Brain pericyte (primary cell): ENCODE data around the gene ZBTB7A.

Source experiments
- DNase-seq: peaks from one replicate; pipeline ENCODE4 v3.0.0-alpha.2; 2012; ENCODE audit warnings: low read depth, low spot score

The ZBTB7A gene

DNA sequence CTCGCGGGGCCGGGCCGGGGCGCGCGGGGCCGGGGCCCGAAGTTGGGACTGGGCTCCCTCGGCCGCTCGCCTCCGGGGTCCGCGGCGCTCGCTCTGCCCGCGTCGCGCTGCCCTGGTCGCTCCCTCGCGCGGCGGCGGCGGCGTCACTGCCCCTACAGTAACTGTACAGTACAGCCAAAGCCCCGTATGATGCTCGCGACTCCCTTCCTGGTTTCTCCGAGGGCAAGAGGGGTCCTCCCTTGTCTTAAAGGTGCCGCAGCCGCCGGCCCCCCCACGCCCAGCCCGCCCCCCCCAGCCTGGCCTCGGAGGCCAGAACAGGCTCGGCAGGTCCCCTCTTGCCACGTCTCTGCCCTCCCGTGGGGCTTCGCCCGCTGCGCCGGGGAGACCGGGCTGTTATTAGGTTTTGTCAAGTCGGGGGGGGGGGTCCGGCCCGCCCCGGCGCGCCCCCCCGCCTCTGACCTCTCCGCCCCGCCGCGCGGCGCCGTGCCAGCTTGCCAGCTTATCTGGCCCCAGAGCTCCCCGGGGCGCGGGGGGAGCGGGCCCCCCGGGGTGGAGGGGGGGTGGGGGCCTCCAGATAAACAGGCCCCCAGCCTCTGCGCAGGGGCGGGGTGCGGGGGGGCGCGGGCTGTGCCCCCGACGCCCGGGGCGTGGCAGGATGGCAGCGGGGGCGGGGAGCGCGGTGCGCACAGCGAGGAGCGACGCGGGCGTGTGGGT, at the start of gene ZBTB7A:
Gene ZBTB7A, minus strand, starts transcription at position 218 of the 714 bp plus-strand sequence. CDS start 11,667 bp downstream, outside the sequence.
- DNase-seq = no peak

DNA sequence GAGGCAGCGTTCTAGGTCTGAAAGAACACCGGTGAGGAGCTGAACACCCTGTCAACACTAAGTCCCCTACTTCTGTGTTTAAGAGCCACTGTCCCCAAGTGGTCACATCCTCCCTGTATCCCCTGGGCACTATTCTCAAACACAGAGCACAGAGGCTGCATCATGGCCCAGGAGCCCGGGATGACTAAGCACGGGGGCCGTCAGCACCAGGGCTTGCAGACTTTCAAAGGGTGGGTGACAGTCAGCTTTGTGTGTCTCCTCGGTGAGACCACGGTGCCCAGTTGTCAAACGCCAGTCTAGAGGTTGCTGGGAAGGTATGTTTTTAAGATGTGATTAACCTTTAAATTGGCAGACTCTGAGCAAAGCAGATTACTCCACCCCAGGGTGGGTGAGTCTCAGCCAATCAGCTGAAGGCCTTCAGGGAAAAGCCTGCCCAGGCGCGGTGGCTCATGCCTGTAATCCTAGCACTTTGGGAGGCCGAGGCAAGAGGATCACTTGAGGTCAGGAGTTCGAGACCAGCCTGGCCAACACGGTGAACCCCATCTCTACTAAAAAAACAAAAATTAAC, 49.2 kb upstream of the ZBTB7A start:
- no peak for DNase-seq

DNA sequence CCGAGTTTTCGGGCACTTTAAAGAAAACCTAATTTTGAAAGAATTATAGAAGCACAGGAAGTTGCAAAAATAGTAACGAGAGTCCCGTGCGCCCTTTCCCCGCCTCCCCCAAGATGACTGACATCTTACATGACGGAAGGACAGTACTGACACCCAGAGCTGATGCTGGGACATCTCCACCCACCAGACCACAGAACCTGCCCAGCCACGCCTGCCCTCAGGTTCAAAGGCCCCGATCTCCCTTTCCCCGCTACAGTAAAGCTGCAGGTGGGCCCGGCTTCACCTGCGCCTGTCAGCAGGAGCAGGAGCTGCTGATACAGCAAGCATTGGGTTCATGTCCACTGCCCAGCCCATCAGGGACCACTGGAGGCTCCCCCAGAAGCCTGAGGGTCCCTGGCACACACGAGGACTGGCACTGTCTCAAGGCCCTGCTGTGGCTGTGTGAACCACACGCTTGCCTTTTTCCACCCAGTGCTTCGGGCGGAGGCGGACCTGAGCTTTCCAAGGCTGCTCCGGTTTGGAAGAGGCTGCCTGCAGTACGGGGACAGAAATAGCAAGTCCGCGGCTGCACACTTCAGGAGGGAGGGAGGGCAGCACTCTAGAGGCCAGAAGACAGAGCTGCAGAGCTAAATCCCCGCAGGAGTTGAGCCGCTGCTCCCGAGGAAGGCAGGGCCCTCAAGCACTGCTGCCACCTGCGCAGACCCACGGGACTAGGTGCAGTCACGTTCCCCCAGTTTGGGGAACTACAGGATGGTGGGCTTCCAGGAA, 48.5 kb upstream of the ZBTB7A start:
- DNase-seq = no peak

DNA sequence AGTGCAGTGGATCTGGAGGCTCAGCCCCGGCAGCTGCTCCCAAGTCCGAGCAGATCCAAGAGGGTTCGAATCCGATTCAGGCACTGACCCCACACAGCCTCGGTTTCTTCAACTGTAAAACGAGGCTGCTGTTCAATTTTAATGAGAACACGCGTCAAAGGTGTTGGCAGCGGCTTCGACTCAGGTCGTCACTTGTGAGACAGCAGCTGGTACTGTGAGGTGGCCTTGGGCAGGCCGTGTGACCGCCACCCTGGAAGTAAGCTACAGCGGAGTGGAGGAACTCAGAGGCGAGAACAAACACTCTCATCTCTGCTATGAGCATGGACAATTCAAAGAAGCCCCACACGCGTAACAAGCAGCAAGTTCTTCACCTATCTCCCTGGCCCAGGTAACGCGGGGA, 47.5 kb upstream of the ZBTB7A start:
- DNase-seq = no peak

DNA sequence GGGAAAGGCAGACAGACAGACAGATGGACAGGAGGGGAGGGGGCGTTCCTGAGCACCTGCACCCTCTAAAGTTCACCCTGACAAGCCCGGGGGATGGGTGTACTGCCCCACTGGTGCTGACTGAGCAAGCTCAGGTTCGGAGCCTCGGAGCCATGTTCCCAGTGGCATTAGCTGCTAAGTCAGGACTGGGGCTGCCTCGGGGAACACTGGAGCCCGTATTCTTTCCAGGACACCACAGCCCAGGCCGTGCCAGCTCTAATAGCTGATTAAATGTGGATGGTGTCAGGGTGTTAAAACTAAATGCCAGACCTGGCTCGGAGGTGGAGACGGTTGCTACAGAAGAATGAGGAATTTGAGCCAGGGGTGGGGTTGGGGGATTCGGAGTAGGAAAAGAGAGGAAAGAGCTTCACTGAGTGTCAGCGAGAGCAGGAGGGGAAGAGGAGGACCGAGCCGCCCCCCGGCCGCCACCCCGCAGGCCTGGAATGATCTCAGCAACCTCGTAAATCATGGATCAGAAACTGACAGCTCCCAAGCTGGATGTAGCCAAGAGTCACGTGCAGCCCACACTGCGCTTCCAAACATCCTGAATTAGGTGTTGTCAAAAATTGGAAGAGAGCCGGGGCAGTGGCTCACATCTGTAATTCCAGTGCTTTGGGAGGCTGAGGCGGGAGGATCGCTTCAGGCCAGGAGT, 46.8 kb upstream of the ZBTB7A start:
- no peak for DNase-seq

DNA sequence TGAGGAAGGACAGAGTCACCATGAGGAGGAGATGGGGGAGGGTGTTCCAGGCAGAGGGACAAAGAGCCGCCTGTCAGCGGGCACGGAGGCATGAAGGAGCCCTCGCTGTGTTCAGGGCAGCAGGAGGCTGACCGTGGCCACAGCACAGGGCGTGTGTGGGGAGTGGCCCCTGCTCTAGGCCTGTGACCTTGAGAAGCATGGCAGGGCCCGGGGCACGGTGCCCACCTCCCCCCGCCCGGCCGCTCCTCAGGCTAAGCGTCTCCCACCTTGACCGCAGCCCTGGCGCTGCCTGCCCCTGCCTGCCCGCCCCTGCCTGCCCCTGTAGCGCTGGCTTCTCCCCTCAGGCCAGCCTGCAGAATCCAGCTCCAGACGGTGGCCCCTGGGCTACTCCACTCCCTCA, 45.7 kb upstream of the ZBTB7A start:
- no peak for DNase-seq

DNA sequence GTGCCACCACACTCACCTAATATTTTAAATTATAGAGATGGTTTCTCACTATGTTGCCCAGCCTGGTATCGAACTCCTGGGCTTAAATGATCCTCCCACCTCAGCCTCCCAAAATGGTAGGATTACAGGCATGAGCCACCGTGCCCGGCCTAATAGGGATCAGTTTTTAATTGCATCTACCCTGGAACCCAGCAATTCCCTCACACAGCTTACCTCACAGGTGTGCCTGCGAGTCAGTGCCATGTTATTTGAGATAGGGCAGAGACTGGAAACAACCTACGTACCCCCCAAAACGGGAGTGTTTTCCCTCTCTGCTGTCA, 42.9 kb upstream of the ZBTB7A start:
- DNase-seq = no peak

DNA sequence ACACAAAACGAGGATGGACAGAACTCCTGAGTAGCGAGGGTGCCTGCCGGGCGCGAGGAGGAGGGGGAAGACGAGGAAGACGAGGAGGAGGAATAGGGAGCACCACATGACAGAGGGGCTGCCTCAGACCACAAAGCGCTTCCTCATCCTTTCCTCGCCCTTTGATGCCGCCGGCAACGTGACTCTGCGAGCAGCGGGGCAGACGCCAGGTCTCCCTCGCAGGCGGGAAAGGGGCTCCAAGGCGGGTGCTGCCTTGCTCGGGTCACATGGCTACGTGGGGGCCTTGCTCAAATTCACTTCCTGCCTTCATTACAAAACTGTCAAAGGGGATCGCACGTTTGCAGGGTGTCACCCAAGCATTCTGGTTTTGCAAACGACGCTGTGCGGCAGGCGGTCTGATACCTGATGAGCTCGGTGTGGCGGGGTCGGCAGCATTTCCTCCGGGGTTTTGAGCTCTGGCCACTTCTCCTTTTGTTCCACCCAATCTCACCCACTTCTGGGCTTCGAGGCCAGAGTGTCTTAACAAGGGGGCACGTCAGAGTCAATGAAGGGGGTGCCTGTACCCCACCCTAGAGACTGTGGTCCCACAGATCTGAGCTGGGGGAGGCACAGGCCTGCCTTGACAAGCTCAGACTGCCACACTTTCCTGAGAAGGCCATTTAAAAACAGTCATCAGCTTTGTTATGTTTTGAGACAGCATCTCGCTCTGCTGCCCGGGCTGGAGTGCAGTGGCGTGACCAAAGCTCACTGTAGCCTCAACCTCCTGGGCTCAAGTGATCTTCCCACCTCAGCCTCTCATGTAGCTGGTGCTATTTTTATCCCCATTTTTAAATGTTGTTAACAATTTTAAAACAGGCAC, 42.3 kb upstream of the ZBTB7A start:
- no peak for DNase-seq

DNA sequence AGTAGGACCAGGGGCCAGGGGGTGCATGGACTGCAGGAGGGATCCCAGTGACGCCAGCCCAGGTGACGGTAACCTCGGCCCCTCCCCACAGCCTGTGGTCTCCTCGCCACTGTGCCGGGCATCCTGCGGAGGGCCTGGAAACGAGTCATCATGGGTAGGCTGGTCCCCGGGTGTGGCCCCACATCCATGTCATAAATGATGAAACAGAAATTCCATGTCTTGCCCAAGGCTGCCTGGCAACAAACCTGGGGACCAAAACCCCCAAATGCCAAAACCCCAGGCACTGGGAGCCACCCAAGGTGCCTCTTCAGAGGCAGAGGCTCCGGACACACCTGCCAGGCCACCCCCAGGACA, 36.4 kb upstream of the ZBTB7A start:
- no peak for DNase-seq

DNA sequence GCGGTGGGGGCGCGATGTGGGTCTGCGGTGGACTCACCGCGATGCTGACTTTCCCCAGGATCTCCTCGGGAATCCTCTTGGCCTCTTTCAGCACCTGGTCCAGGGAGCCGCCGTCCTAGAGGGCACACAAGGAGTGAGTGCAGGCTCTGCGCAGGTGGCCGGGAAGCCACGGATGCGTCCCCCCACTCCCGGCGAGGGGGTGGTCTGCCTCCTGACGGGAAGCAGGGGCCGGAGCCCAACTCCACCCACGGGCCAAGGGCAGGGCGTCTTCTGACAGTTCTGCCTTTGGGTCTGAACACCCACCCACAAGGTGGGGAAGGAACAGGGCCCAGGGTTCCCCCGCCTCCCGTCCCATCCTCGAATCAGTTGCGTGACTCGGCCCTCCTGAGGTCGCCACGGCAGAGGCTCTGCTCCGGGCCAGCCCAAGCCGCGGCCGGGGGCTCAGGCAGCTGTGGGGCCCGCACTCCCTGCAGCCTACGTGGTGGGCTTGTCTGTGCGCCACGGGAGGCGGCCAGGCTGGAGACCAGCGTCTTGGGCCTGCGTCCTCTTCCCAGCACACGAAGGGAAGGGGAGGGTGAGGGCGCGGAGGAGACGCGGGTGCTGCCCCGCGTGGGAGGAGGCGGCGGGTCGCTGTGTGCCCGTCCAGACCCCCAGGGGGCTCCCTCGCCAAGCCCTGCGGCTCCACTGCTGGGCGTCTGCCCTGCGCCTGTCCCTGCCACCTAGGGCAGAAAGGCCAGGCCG, 35.8 kb upstream of the ZBTB7A start:
- DNase-seq = no peak

DNA sequence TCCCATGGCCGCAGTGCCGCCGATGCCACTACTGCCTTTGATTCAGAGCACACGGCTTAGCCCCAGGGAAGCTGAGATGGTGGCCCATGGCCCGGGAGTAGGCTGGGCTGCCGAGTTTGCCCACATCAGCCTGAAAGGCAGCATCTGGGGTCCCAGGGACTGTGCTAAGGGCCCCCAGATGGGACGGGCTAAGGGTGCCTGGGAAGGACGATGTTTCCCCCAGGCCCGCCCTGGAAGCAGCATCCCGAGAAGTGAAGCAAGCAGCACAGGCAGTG, 34.7 kb upstream of the ZBTB7A start:
- DNase-seq = no peak

DNA sequence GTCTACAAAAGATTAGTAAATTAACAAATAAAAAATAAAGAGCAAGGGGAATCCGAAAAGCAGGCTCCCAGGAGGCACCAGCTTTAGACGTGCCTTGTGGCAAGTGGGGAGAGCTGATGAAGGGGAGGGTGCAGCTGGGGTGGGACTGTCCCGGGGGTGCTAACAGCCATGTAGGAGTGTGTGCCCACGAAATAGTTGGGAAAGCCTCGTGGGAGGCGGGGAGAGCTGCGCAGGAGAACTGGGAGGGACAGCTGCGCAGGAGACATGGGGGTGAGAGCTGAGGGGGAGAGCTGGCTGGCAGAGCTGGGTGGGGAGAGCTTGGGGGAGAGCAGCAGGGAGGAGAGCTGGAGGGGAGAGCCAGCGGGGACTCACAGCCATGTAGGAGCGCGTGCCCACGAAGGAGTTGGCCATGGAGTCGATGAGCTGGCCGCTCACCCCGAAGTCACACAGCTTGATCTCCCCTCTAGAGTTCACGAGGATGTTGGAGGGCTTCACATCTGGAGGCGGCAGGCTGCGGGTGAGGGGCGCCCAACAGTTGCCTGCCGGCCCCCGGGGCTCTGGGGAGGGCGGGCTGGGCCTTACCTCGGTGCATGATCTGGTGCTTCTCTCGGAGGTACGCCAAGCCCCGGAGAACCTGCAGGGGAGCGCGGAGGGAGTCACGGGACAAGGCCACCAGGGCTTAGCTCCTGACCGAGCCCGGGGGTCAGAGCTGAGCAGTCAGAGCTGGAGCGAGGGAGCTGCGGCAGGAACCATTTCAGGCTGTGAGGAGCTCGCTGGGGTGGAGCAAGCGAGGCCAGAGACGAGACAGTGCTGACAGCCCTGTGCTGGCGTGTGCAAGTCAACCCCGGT, 34.2 kb upstream of the ZBTB7A start:
- no peak for DNase-seq

DNA sequence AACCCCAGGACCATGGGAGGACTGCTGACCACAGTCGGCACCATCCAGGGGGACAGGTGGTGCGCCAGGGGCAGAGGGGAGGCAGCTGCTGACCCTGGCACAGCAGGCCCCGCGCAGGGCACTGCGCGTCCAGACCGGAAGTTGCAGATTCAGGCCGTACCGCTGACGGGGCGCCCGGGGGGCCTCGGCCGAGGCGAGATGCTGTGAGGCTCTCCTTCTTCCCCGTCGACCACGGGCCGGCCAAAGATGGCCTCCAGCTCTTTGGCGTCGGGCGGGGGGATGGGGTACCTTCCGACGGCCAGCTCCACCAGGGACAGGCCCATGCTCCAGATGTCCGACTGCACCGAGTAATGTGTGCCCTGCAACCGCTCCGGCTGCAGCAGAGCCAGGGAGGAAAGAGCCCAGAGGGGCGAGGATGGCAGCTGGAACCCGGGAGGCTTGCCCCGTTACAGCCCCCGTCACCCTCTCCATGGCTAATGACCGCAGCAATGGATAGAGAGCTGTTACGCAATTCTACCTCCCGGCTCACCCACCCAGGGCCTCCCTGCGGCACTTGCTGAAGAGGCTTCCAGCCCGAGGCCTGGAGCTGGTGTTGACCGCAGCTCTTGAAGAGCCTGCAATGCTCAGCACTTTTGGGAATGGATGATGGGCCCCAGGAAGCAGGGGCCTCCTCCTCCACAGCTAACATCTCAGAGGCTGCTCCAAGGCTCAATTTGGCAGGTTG, 32.5 kb upstream of the ZBTB7A start:
- no peak for DNase-seq

DNA sequence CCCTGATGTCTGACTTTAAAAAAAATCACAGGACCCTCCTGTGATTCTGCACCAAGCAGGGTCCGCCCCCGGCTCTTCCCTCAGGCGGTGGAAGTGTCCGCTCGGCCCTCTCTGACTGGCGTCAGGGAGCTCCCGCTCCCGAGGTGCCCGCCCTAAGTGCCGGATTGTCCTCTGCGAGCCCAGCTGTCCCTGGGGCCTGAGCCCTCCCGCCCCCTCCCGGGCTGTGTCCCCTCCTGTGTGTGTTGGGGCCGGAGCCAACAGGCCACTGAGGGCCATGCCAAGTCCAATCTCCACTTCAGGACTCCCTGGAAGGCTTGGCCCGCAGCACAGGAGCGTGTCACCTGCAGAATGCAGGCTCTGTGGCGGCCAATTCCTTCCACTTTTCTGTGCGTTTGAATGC, 31.8 kb upstream of the ZBTB7A start:
- DNase-seq = no peak

DNA sequence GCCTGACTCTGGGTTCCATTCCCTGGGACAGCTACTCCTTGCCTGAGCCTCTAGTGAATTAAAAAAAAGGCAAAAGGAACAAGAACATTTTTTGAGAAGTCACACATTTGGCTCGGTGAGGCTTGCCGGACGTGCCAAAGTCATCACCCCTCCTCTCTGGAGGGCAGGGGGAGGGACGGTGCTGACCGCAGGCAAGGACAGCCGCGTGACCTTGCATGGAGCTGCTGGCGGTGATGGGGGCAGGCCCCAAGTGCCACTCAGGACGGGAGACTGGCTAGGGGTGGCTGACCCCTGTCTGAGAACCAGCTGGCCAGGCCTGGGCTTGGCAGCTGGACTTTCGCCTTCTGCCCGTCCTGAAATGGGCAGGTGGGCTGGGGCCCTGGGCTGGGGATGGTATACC, 30.8 kb upstream of the ZBTB7A start:
- DNase-seq = no peak

DNA sequence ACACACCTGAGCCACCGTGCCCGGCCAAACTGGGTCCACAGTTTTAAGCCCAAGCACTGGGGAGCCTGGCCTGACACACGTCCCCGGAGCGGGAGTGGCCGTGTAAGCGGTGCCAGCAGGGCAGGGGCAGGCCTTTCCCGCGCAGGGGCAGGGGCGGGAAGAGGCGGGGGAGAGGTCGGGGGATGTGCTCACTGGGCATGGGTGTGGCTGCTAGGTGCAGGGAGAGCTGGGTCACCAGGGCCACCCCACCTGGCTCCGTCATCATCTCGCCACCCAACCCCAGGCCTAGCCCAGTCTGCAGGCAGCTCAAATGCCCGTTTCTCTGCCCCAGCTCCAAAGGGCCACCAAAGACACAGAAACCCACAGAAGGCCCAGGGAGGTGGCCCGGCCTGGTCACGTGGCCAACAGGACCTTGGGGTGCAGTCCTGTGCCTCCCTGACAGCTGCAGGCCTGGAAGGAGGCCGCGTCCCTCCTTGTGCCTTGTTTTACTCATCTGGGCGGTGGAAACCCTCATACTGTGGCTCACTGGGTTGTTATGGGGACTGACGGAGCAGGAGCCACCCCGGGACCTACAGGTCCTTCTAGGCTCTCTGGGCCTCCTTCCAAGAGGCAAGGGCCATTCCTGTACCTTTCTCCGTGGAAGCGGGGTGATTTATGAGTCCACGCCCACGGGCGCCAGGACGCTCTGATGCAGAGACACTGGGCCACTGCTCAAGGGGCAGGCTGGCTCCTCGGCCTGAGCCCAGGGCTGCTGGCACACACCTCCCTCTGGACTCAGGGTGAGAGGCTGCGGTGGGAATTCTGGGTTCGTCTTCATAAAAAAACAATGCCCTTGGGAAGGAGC, 29.6 kb upstream of the ZBTB7A start:
- DNase-seq = no peak

DNA sequence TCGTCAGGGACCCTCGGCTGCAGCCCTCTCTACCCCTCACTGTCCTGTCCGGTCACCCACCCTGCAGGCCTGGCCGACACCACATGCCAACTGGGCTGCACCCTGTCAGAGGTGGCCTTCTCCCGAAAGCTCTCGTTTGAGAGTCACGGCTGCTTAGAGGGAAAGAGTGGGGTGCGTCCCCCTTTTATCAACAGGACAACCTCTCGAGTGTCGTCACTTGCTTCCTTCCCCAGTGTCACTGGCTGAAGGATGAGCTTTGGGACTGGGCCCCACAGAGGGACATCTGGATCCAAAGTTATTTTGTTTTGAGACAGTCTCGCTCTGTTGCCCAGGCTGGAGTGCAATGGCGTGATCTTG, 28.8 kb upstream of the ZBTB7A start:
- DNase-seq = no peak

DNA sequence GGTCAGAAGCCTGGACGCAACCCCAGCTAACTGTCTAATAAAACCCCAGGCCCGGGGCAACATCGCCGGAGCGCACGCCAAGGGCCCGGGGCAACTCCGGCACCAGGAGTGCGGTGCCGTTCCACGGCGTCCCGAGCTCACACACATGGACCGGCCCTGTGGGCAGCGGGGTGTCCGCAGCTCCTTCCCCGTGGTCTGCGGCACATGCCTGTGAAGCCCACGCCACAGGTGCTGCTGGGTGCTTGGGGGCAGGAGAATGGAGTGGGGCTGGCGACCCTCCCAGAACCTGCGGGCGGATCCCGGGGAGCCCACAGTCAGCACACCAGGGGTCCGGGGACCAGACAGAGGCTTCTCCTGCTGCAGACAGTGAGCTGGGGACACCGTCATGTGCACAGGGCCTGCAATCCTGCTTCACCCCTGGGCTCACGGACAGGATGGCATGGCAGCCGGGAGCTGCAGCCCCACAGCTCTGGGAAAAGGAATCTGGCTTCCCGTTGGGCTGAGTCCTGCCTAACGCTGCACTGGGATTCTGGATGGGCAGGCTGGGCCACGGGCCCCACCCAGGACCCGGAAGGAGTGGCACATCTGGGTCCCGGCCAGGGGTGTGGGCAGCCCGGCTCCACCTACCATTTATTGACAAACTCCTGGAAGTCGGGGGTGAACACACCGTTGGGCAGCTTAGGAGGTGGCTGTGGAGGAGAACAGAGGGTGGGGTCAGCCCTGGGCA, 28.2 kb upstream of the ZBTB7A start:
- no peak for DNase-seq
